Measurements from ENCODE around the gene NECAP2.
"Not testable (repeated sequence)": the region's sequence is repeated elsewhere in the genome, so short reads cannot be mapped to it uniquely, and the experiment has no call there.

The NECAP2 gene

GRCh38 chr1:16461681-16462080, 21.2 kb downstream of the NECAP2 start:
- DNase-seq: no peak

GRCh38 chr1:16462773-16463330, 22.3 kb downstream of the NECAP2 start:
- DNase-seq: no peak

GRCh38 chr1:16464917-16465625, 24.5 kb downstream of the NECAP2 start:
- DNase-seq: no peak

GRCh38 chr1:16468558-16468957, 28.0 kb downstream of the NECAP2 start:
- no peak for DNase-seq

GRCh38 chr1:16474166-16474800, 33.8 kb downstream of the NECAP2 start:
- no peak for DNase-seq

- DNase-seq: not testable (repeated sequence)
Measured at GRCh38 chr1:16474891-16475290, 34.4 kb downstream of the NECAP2 start.

- not testable (repeated sequence) for DNase-seq
Measured at GRCh38 chr1:16475771-16476770, 35.5 kb downstream of the NECAP2 start.

- DNase-seq: no peak
Measured at GRCh38 chr1:16478091-16478490, 37.6 kb downstream of the NECAP2 start.

GRCh38 chr1:16483146-16483545, 42.6 kb downstream of the NECAP2 start:
- DNase-seq: not testable (repeated sequence)

- not testable (repeated sequence) for DNase-seq
Measured at GRCh38 chr1:16483639-16484500, 43.3 kb downstream of the NECAP2 start.

- DNase-seq: no peak
Measured at GRCh38 chr1:16484501-16484835, 43.9 kb downstream of the NECAP2 start.

GRCh38 chr1:16484931-16485330, 44.4 kb downstream of the NECAP2 start:
- no peak for DNase-seq

GRCh38 chr1:16486316-16486715, 45.8 kb downstream of the NECAP2 start:
- DNase-seq: not testable (repeated sequence)

GRCh38 chr1:16487011-16487410, 46.5 kb downstream of the NECAP2 start:
- not testable (repeated sequence) for DNase-seq

GRCh38 chr1:16489195-16489880, 48.8 kb downstream of the NECAP2 start:
- DNase-seq: not testable (repeated sequence)

- DNase-seq: no peak
Measured at GRCh38 chr1:16491056-16491675, 50.6 kb downstream of the NECAP2 start.

- DNase-seq: peak; percentile 28 to 47
Measured at GRCh38 chr1:16492937-16493336, 52.4 kb downstream of the NECAP2 start.

- DNase-seq: not testable (repeated sequence)
Measured at GRCh38 chr1:16493731-16494130, 53.2 kb downstream of the NECAP2 start.

- DNase-seq: not testable (repeated sequence)
Measured at GRCh38 chr1:16497474-16497904, 57.0 kb downstream of the NECAP2 start.

GRCh38 chr1:16498047-16498446, 57.5 kb downstream of the NECAP2 start:
- not testable (repeated sequence) for DNase-seq
